ENCODE measurements around the gene ACADVL.

DNA sequence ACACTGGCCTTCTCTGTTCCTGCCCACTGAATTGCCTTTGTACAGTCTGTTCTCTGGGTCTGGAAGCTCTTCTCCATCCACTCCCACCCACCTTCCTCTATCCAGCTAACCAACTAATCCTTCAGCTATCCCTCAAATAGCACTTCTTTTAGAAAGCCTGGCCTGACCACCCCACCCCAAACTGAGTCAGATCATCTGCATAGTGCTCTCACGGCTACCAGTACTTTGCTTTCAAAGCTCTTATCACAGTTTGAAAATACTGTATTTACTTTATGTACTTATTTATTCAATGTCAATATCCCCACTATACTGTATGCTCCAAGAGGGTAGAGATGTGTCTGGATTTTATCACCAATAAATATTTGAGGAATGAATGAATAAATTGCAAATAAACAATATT, 47.0 kb downstream of the ACADVL start:
- TF ChIP-seq, protein P1, sequence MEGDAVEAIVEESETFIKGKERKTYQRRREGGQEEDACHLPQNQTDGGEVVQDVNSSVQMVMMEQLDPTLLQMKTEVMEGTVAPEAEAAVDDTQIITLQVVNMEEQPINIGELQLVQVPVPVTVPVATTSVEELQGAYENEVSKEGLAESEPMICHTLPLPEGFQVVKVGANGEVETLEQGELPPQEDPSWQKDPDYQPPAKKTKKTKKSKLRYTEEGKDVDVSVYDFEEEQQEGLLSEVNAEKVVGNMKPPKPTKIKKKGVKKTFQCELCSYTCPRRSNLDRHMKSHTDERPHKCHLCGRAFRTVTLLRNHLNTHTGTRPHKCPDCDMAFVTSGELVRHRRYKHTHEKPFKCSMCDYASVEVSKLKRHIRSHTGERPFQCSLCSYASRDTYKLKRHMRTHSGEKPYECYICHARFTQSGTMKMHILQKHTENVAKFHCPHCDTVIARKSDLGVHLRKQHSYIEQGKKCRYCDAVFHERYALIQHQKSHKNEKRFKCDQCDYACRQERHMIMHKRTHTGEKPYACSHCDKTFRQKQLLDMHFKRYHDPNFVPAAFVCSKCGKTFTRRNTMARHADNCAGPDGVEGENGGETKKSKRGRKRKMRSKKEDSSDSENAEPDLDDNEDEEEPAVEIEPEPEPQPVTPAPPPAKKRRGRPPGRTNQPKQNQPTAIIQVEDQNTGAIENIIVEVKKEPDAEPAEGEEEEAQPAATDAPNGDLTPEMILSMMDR (IDR thresholded peaks at IDR 0.05), result no peak
- TF ChIP-seq POLR2A (IDR thresholded peaks at IDR 0.05; ENCODE audit: low read depth) (no peak), POLR2AphosphoS5 (IDR thresholded peaks at IDR 0.05) (no peak), EP300 (IDR thresholded peaks at IDR 0.05) (no peak)

Measured in esophagus muscularis mucosa (tissue), 4 donors.